Retinal pigment epithelial cell (primary cell): ENCODE measurements around the gene SLC9A9.

ENCODE experiments used
- DNase-seq: peaks from one replicate; pipeline ENCODE4 v3.0.0-alpha.2; 2010; ENCODE audit warnings: low read depth
- H3K4me3 ChIP-seq: 2 replicates; pipeline ENCODE4 v1.5.1; 2011; ENCODE audit warnings: mild to moderate bottlenecking, low read length, control low read depth, moderate library complexity
- CTCF ChIP-seq: conservative IDR thresholded peaks from 2 replicates; pipeline ENCODE4 v1.5.1; 2011; ENCODE audit warnings: low read depth, low read length, control low read depth, inconsistent platforms

The SLC9A9 gene

GRCh38 chr3:143424874-143425273 lies 423.4 kb downstream of the SLC9A9 start:
- no peak for TF ChIP-seq CTCF

DNA sequence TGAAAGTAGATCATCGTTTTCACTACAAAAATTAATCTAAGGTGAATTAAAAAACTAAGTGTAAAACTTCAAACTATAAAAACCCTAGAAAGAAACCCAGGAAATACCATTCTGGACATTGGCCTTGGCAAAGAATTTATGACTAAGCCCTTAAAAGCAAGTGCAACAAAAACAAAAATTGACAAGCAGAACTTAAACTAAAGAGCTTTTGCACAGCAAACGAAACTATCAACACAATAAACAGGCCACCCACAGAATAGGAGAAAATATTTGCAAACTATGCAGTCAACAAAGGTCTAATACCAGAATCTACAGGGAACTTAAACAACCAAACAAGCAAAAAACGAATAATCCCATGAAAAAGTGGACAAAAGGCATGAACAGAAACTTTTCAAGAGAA lies 426.7 kb downstream of the SLC9A9 start:
- no peak for DNase-seq

More at GRCh38 chr3:143424874-143425273, 423.4 kb downstream of the SLC9A9 start:
- no peak for DNase-seq
- H3K4me3 ChIP-seq, result no peak overlapping the region

DNA sequence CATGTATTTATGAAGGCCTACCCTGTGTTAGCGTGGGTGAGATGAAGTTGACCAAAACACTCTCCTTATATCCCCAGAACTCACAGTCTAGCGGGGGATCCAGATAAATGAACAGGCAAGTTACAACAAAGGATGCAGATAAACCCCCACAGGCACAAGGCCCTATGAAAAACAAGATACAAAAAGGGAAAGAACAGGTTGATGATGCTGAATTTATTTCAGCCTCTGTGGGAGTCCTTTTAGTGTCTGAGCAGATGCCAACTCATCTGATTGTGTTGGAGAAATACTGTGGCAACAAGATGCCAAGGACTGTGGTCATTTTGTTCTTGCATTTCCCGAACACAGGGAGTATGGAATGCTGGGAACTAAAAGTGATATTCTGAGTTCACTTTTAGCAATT lies 428.7 kb downstream of the SLC9A9 start:
- DNase-seq, result no peak
- no peak for TF ChIP-seq CTCF

More for the DNA sequence above, 426.7 kb downstream of the SLC9A9 start:
- no peak overlapping the region for H3K4me3 ChIP-seq
- no peak for TF ChIP-seq CTCF

DNA sequence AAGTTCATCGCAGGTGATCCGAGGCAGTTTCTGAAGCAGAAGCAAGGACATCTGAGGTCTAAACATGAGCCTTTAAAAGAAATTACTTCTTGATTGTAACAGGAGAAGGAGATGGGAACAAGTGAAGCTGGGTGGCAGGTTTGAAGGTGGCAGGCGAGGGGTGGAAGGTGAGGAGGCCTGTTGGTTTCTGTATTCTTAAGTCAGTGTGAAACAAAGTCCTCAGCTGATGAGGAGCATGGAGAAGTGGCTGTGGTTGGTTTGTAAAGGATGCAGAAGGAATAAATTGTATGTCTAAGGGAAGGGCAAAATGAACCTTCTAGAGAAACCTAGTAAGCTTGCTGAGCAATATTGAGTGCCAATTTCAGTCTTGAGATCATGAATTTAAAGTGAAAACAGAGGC lies 429.9 kb downstream of the SLC9A9 start:
- no peak overlapping the region for H3K4me3 ChIP-seq
- no peak for DNase-seq
- no peak for TF ChIP-seq CTCF

More for the DNA sequence above, 428.7 kb downstream of the SLC9A9 start:
- no peak overlapping the region for H3K4me3 ChIP-seq

DNA sequence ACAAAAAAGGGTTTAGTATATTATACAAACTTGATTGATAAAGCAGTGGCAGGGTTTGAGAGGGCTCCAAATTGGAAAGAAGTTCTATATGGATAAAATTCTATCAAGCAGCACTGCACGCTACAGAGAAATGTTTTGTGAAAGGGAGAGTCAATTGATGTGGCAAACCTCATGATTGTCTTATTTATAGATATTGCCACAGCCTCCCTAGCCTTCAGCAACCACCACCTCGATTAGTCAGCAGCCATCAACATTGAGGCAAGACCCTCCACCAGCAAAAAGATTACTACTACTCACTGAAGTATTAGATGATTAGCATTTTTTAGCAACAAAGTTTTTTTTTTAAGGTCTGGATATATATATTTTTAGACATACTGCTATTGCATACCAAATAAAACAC lies 432.0 kb downstream of the SLC9A9 start:
- no peak overlapping the region for H3K4me3 ChIP-seq
- DNase-seq, result no peak
- TF ChIP-seq CTCF, result no peak

- H3K4me3 ChIP-seq, result no peak overlapping the region
- no peak for TF ChIP-seq CTCF
- no peak for DNase-seq
Measured at GRCh38 chr3:143414571-143415253, 433.6 kb downstream of the SLC9A9 start.

DNA sequence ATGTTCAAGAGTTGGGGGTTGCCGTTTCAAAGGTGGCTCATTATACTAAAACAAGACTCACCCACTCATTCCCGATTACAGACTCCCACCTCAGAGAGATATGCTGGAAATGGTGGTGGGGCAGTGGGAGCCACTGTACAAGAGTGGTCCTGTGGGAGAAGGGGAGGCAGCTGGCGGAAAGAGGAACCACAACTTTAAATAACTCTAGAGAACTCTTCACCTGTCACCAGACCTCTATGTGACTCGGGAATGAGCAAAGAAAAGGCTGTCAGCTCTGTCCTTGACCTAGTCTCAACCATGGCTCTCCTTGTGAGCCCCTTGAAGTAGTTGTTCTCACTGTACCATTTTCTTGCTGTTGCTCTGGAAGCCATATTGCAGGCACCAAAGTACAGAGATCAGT lies 434.9 kb downstream of the SLC9A9 start:
- DNase-seq, result no peak
- H3K4me3 ChIP-seq, result no peak overlapping the region
- no peak for TF ChIP-seq CTCF
